DMS153 treated with DMSO at 0.1 percent for 48 hours (cell line): ENCODE data around the gene CCDC33.

ENCODE experiments used
- DNase-seq: peaks from one replicate; lab custom pipeline; 2025; ENCODE audit not compliant: unreplicated experiment; lab: John Stamatoyannopoulos, UW

CCDC33 gene

GRCh38 chr15:74208901-74209559 is 27.1 kb upstream of the CCDC33 start:
- DNase-seq = no peak

- DNase-seq = no peak
Measured at GRCh38 chr15:74209560-74209958, 26.6 kb upstream of the CCDC33 start.

- DNase-seq = no peak
Measured at GRCh38 chr15:74209997-74210671, 26.0 kb upstream of the CCDC33 start.

GRCh38 chr15:74210729-74211128 is 25.4 kb upstream of the CCDC33 start:
- DNase-seq = no peak

DNA sequence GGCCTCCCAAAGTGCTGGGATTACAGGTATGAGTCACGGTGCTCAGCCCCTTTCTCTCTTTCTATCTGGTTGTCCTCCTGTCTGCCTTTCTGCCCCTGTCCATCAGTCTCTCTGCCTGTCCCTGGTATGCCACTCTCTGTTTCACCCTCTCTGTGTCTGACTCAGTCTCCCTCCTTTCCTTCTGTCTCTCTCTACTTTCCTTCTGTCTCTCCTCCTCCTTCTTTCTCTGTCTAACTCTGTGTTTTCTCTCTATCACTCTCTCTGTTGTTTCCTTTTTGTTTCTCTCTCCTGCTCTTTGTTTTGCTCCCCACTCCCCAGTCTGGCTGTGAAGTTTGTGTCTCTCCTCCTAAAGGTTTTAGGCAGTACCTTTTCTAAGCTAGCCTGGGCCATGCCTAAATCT is 24.5 kb upstream of the CCDC33 start:
- DNase-seq = no peak

DNA sequence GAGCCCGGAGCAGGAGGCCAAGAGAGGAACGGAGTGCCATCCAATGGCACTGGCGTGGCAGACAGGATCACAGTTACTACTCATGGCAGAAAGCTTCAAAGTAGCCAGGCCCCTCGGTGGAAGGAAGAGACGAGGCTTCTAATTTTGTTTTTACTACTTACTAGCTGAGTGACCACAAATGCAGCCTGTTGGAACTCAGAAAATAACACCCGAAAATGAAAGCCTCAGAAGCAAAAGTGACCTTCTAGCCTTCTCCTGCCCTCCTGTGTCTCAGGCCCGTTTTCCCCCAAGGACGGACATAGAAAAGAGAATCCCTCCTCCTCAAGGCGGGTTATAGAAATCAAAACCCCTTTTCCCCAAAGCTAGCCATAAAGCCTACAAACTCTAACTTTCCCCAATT is 23.6 kb upstream of the CCDC33 start:
- no peak for DNase-seq

DNA sequence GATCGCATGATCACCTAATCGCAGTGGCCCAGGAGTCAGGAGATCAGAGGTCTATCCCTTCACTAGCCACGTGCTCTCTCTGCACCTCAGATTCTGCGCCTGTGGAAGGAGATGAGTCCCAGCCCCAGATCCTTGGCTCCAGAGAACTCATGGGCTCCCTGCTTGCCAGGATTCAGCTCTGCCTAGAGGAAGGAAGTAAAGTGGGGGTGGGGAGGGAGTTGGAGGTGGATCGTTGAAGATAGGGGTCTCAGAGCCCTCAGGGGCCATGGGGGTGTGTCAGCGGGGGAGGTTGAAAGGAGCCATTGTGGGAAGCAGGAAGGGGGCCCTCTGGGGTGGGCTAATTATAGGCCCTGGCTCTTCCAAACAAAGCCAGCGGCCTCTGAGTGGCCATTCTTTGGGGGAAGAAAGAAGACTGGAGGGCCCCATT is 22.3 kb upstream of the CCDC33 start:
- no peak for DNase-seq

DNA sequence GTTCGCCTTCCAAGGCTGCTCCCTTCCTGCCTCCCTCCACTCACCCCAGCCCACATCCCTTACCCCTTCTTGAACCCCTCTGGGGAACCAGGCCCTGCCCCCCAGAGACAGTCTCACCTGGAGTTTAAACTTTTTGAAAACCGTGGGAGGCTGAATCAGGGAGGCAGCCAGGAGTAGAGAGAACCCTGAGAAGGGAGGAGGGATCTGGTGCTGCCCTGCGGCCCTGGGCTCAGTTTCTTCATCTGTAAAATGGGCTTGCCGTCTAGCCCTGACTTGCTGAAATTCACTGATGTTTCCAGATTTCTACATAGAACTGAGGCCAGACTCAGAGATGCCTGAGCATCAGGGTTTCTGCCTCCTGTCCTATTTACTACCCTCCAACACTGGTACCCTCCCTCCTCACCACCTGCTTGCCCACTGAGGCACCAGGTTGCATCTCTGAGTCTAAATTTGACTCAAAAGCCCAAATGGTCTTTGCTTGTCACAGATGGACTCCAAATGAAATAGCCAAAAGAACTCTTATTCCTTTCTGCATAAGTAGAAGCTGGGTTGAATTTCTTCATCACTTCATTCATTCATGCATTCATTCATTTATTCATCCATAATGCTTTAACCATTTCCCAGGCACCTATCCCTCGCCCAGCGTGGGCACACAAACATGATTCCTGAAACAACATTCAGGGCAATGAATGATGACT is 21.7 kb upstream of the CCDC33 start:
- DNase-seq = no peak

DNA sequence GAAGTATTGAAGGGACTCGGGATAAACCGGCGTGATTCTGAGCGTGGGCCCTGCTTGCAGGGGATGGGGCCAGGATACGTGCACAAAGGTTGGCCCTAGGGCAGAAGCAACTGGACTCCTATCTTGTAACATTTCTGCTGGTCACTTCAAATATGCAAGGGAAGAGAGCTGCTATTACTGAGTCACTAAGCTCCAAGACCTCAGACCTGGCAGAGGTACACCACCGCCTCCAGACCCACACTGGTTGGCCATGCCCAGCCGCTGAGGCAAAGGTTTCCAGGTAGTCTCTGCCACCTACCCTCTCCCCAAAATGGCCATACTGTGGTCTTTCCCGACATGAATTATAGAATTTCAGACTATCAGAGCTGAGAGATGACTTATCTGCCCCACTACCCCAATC is 20.2 kb upstream of the CCDC33 start:
- no peak for DNase-seq

- no peak for DNase-seq
Measured at GRCh38 chr15:74216949-74217348, 19.2 kb upstream of the CCDC33 start.

DNA sequence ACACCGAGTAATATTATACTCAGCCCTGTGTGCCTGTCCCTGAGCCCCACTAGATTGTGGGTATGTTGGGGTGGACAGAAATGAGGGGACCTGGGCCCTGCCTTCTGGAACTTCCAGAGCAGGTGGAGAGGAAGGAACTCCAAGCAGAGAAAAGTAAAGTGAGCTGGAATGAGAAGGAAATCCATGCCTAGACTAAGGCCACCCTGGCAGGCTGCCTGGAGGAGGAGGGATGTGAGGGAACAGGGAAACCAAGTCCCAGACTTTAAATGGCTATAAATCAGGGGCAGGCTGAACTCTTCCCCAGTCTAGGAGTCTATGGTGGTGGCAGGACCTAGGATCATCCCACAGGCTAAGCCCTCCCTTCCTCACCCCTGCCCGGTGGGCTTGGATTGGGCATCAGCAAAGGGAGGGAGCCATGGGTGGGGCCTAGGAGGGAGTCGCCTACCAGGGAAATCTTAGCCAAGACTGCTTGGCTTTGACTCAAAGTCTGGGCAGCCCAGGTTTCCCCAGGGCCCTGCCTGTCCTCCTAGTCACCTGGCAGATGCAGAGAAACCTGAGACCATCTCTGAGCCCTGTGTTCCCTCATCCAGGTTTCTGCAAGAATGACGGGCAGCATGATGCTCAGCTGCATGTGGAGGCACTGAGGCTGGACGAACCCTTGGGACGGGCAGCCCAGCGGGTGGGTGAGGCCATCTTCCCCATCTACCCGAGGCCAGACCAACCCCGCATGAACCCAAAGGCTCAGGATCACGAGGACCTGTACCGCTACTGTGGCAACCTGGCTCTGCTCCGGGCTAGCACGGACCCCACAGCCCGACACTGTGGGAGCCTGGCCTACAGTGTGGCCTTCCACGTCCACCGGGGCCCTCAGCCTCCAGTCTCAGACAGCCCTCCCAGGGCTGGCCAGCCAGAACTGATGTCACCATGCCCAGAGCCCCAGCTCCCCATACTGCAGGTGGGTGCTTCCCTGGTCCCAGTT is 17.9 kb upstream of the CCDC33 start:
- no peak for DNase-seq

GRCh38 chr15:74220475-74221248 is 15.5 kb upstream of the CCDC33 start:
- DNase-seq = no peak

DNA sequence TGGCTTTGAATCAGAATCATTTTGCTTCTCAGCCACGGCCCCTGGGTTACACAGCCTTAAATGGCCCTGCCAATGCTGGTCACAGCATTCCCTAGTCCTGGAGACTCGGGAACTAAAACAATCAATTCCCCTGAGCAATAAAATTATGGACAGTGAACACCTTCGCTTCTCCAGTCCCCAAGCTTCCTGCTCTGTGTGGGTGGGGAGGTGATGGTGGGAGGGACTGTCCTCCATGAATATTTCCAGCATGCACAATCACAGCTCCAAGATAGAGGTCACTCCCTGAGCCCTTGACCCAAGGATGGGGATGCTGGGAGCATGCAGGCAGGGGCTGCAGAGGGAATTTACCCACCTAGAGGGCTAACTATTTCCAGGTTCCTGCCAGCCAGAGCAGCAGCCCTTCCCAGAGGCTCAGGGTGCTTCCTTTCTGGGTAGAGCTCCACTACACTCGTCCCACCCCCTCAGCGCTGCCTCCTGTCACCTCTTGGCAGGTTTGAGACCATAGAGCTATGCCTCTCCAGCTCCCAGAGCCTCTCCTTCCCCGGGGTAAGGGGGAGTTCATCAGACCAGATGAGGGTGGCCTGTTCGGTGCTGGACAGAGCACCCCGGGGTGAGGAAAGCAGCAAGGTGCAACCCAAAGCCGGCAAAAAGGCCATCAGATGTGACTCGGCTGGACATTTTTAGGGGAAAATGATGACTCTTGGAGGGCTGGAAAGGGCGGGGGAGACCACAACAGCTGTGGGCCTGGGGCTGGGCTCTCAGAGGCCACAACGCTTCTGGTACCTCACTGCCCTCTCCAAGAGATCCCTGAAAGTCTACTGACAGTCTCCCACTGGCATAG is 14.5 kb upstream of the CCDC33 start:
- no peak for DNase-seq

- no peak for DNase-seq
Measured at GRCh38 chr15:74222240-74223119, 13.6 kb upstream of the CCDC33 start.

DNA sequence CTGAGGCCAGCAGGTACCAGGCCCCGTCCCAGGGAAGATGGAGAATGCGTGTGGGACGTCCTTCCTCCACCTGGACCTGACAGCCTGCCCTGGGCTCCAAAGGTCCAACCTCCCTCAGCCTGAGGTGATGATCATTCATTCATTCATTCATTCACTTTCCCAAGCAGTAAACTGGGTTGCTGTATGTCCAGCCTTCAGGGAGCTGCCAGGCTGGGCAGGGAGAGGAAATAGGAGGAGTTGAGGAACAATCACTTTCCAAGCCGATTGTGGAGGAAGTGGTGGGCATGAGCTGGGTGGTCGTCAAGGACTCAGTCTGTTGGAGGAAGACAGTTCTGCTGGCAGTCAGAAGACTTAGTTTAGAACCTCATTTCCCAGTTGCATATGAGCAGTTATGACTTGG is 10.2 kb upstream of the CCDC33 start:
- DNase-seq = no peak

- no peak for DNase-seq
Measured at GRCh38 chr15:74226761-74227540, 9.2 kb upstream of the CCDC33 start.

DNA sequence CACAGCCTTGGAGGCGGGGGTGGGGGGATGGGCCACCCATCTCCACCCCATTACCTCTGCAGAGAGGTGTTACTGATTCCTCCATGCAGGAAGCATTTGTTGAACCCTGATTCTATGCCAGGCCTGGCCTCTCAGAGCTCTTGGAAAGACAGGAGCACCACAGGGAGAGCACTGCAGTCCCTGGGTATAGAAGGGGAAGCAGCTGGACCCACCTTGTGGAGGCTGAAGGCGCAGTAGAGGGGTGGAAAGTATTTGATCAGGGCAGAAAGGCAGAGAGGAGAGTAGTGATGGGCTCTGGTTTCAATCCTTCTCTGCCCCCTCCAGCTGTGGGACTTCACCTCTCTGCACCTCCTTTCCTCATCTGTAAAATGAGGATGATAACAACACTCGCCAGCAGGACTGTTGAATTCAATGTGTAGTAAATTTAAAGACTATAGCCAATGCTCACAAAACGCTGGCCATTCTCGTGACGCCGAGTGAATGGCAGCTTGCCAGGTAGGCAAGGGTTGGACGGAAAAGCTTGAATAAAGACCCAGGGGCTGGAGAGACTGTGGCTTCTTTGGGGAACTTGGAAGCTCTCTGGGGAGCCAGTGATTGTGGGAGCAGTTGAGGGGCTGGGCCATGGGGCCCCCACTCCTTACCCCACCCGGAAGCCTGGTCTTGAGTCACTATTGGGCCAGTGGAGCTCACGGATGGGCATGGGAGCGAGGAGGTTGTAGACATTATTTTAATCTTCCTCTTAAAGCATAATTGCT is 8.0 kb upstream of the CCDC33 start:
- DNase-seq = no peak
